SKM-1 treated with dmso at 0.1 percent for 144 hours (cell line): Measurements from ENCODE around the gene NTSR1.

Experiments
- DNase-seq: peaks from one replicate; lab custom pipeline; 2025; ENCODE audit not compliant: unreplicated experiment; lab: John Stamatoyannopoulos, UW

Gene NTSR1

GRCh38 chr20:62799459-62799858 is 90.8 kb downstream of the NTSR1 start:
- no peak for DNase-seq

- no peak for DNase-seq
These were observed 91.2 kb downstream of the NTSR1 start for GRCh38 chr20:62799873-62800272.

GRCh38 chr20:62800314-62801259 is 92.0 kb downstream of the NTSR1 start:
- DNase-seq: no peak

- DNase-seq: no peak
These were observed 92.8 kb downstream of the NTSR1 start for GRCh38 chr20:62801284-62802010.

GRCh38 chr20:62802026-62802712 is 93.5 kb downstream of the NTSR1 start:
- no peak for DNase-seq

GRCh38 chr20:62804021-62804626 is 95.5 kb downstream of the NTSR1 start:
- DNase-seq: no peak

- peak; percentile 17 for DNase-seq
These were observed 96.1 kb downstream of the NTSR1 start, which contains the start of gene OGFR for GRCh38 chr20:62804627-62805154. Gene OGFR (plus strand): TSS chr20:62804835. CDS start chr20:62804860, 25 bp downstream.

GRCh38 chr20:62805155-62805710 is 96.6 kb downstream of the NTSR1 start:
- DNase-seq: no peak

- peak; percentile 79 for DNase-seq
These were observed 97.2 kb downstream of the NTSR1 start for GRCh38 chr20:62805711-62806382.

GRCh38 chr20:62806383-62807050 is 97.9 kb downstream of the NTSR1 start:
- DNase-seq: no peak

- DNase-seq: no peak
These were observed 99.0 kb downstream of the NTSR1 start for GRCh38 chr20:62807444-62808210.

- peak; percentile 33 for DNase-seq
These were observed 99.7 kb downstream of the NTSR1 start for GRCh38 chr20:62808211-62808865.

- DNase-seq: no peak
These were observed 101.1 kb downstream of the NTSR1 start for GRCh38 chr20:62809530-62810428.

- no peak for DNase-seq
These were observed 102.7 kb downstream of the NTSR1 start for GRCh38 chr20:62811320-62811719.

GRCh38 chr20:62811720-62812119 is 103.1 kb downstream of the NTSR1 start:
- DNase-seq: no peak
